ENCODE results near the gene FNDC3B.

GRCh38 chr3:172291650-172292049 is 252.3 kb downstream of the FNDC3B start:
- TF ChIP-seq, protein P1, sequence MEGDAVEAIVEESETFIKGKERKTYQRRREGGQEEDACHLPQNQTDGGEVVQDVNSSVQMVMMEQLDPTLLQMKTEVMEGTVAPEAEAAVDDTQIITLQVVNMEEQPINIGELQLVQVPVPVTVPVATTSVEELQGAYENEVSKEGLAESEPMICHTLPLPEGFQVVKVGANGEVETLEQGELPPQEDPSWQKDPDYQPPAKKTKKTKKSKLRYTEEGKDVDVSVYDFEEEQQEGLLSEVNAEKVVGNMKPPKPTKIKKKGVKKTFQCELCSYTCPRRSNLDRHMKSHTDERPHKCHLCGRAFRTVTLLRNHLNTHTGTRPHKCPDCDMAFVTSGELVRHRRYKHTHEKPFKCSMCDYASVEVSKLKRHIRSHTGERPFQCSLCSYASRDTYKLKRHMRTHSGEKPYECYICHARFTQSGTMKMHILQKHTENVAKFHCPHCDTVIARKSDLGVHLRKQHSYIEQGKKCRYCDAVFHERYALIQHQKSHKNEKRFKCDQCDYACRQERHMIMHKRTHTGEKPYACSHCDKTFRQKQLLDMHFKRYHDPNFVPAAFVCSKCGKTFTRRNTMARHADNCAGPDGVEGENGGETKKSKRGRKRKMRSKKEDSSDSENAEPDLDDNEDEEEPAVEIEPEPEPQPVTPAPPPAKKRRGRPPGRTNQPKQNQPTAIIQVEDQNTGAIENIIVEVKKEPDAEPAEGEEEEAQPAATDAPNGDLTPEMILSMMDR (IDR thresholded peaks at IDR 0.05), result no peak
- no peak for TF ChIP-seq EZH2 (IDR thresholded peaks at IDR 0.05)

Measured in neural progenitor cell (in vitro differentiated cells).